Measurements from ENCODE around the gene AGPAT2.
A peak's percentile ranks its signal among the peaks of the same experiment; 100 is the strongest.

The AGPAT2 gene

GRCh38 chr9:136686794-136687711, at the start of gene AGPAT2:
Gene AGPAT2, minus strand, starts transcription at chr9:136687457. Its CDS starts 100 bp downstream, at chr9:136687357.
- peak; percentile 72 for DNase-seq

- DNase-seq = no peak
Measured at GRCh38 chr9:136735812-136736480, 48.7 kb upstream of the AGPAT2 start.

- DNase-seq = peak; percentile 59
Measured at GRCh38 chr9:136734837-136735496, 47.7 kb upstream of the AGPAT2 start.

GRCh38 chr9:136733611-136734010, 46.4 kb upstream of the AGPAT2 start:
- DNase-seq = no peak

GRCh38 chr9:136732444-136733178, 45.4 kb upstream of the AGPAT2 start:
- DNase-seq = no peak

- no peak for DNase-seq
Measured at GRCh38 chr9:136729926-136730325, 42.7 kb upstream of the AGPAT2 start.

GRCh38 chr9:136729144-136729543, 41.9 kb upstream of the AGPAT2 start:
- DNase-seq = peak; percentile 66

GRCh38 chr9:136728548-136729123, 41.4 kb upstream of the AGPAT2 start:
- DNase-seq = peak; percentile 30

GRCh38 chr9:136728080-136728547, 40.9 kb upstream of the AGPAT2 start:
- peak; percentile 94 for DNase-seq

- DNase-seq = peak; percentile 68
Measured at GRCh38 chr9:136726631-136727191, 39.5 kb upstream of the AGPAT2 start.

- DNase-seq = no peak
Measured at GRCh38 chr9:136726118-136726517, 38.9 kb upstream of the AGPAT2 start.

- DNase-seq = no peak
Measured at GRCh38 chr9:136725612-136726011, 38.4 kb upstream of the AGPAT2 start.

- no peak for DNase-seq
Measured at GRCh38 chr9:136724772-136725171, 37.5 kb upstream of the AGPAT2 start.

- DNase-seq = no peak
Measured at GRCh38 chr9:136723989-136724388, 36.7 kb upstream of the AGPAT2 start.

GRCh38 chr9:136723362-136723976, 36.2 kb upstream of the AGPAT2 start:
- peak; percentile 29 for DNase-seq

GRCh38 chr9:136722969-136723356, 35.7 kb upstream of the AGPAT2 start:
- DNase-seq = peak; percentile 45

- peak; percentile 45 for DNase-seq
Measured at GRCh38 chr9:136722093-136722968, 35.1 kb upstream of the AGPAT2 start.

GRCh38 chr9:136721339-136722092, 34.3 kb upstream of the AGPAT2 start:
- peak; percentile 40 for DNase-seq

- no peak for DNase-seq
Measured at GRCh38 chr9:136720898-136721338, 33.7 kb upstream of the AGPAT2 start.
